AG04450 (cell line): ENCODE measurements around the gene TBC1D14. TPM values are rescaled to one million over a fixed set of nuclear protein-coding genes. Genes with fewer than 3 reads are reported as not detected.

ENCODE experiments used
- CTCF ChIA-PET: fragments of 300-600, 350-600 bp; formaldehyde crosslinking; extraction: SDS; loops from one replicate; lab custom pipeline; 2022; ENCODE audit warnings: antibody characterized with exemption, inconsistent platforms; lab: Charles Lee
- POLR2A ChIA-PET: fragments of 350-600 bp; formaldehyde crosslinking; extraction: SDS; loops from one replicate; lab custom pipeline; 2021; ENCODE audit warnings: antibody characterized with exemption, inconsistent platforms; lab: Yijun Ruan, JAX
- DNase-seq: peaks from one replicate; pipeline ENCODE4 v3.0.0-alpha.2; 2011; ENCODE audit warnings: low read depth, low spot score
- H3K27ac ChIP-seq: one replicate; pipeline ENCODE4 v1.5.1; 2012; ENCODE audit warnings: low read depth, low read length, control low read depth
- H3K27me3 ChIP-seq: one replicate; pipeline ENCODE4 v1.6.0; 2012; ENCODE audit warnings: low read length; ENCODE audit not compliant: control insufficient read depth, insufficient read depth
- H3K4me3 ChIP-seq: 2 replicates; pipeline ENCODE4 v1.5.1; 2011; ENCODE audit warnings: mild to moderate bottlenecking, low read depth, low read length, control low read depth
- H3K9me3 ChIP-seq: 2 replicates; pipeline ENCODE4 v1.5.1; 2012; ENCODE audit warnings: low read length; ENCODE audit not compliant: control insufficient read depth, insufficient read depth
- CTCF ChIP-seq: IDR thresholded peaks from 2 replicates; pipeline ENCODE4 v1.5.1; 2011; ENCODE audit warnings: low read depth, low read length, control low read depth, inconsistent platforms
- polyA plus RNA-seq: library from polyadenylated mRNA; depleted of rRNA; stranded (reverse); fragments of >200 nt; gene quantifications from 2 replicates; pipeline ENCODE4 v1.2.3, GENCODE V29; 2011

Gene TBC1D14
- polyA plus RNA-seq, 1 experiment: 46.3 TPM

- POLR2A ChIA-PET: no interaction called here
- Histone ChIP-seq H3K27me3 (no peaks in the 10 kb centered on the region), H3K27ac (peak overlapping the region; percentile 47), H3K9me3 (peaks cover 12% of the 10 kb centered on the region), H3K4me3 (no peak overlapping the region)
- CTCF ChIA-PET: interaction anchor here (1.1 to 2.1 kb wide), 3 partner anchors 13 to 175 kb away, joined by 3 to 5 read pairs (median 3); no protein-coding TSS in a partner anchor
- TF ChIP-seq CTCF: no peak
- DNase-seq: no peak
Observed at GRCh38 chr4:6894528-6895498, 14.8 kb upstream of the TBC1D14 start.

DNA sequence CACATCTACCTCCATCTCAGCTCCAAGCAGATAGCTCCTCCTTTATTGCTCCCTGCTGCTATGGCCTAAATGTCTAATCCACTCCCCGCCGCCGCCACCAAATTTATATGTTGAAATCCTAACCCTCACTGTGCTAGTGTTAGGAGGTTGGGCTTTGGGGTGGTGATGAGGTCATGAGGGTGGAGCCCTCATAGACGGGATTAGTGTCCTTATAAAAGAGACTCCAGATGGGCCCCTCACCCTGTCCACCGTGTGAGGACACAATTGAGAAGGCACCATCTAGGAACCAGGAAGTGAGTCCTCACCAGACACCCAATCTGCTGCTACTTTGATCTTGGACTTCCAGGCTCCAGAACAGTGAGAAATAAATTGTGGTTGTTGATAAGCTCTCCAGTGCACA, 13.6 kb upstream of the TBC1D14 start:
- Histone ChIP-seq H3K4me3 (no peak overlapping the region), H3K27me3 (no peaks in the 10 kb centered on the region), H3K27ac (no peak overlapping the region), H3K9me3 (no peaks in the 10 kb centered on the region; the same call in 1 of the 2 replicates)
- POLR2A ChIA-PET: no interaction called here
- CTCF ChIA-PET: interaction anchor here (0.5 to 1.4 kb wide), 4 partner anchors 11 to 171 kb away, joined by 3 to 4 read pairs (median 4); partner anchors contain the start of gene TBC1D14
- DNase-seq: no peak
- no peak for TF ChIP-seq CTCF

DNA sequence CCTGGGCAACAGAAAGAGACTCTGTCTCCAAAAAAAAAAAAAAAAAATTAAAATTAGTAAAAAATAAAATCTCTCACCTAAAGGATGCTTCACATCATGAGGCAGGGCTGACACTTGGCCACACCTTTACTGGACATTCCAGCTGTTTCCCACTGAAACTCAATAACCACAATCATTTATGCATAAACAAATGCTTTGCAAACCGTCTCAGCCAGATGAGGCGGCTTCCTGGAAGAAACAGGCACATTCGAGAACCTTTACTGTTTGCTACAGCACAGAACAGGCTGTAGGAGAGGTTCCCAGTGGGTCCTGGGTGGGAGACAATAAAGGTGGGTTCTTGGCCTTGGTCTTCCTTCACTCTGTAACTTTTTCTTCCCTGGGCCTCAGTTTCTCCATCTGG, 10.9 kb upstream of the TBC1D14 start:
- POLR2A ChIA-PET: interaction anchor here (0.7 to 1.4 kb wide), 2 partner anchors 10 to 143 kb away, joined by 3 to 7 read pairs; no protein-coding TSS in a partner anchor
- CTCF ChIA-PET: interaction anchor here (0.6 to 2.1 kb wide), 4 partner anchors 10 to 139 kb away, joined by 4 to 9 read pairs (median 6); no protein-coding TSS in a partner anchor
- H3K27ac ChIP-seq: peak overlapping the region; percentile 31
- H3K9me3 ChIP-seq: no peaks in the 10 kb centered on the region
- H3K4me3 ChIP-seq: no peak overlapping the region
- TF ChIP-seq CTCF: no peak
- DNase-seq: no peak
- H3K27me3 ChIP-seq: no peaks in the 10 kb centered on the region

- H3K27ac ChIP-seq: no peak overlapping the region
- no peak for DNase-seq
- H3K4me3 ChIP-seq: no peak overlapping the region
- CTCF ChIA-PET: interaction anchor here (1.2 to 2.1 kb wide), 3 partner anchors 9 to 73 kb away, joined by 3 to 8 read pairs (median 3); no protein-coding TSS in a partner anchor
- POLR2A ChIA-PET: interaction anchor here (0.6 kb wide), 1 partner anchor 110 kb away, joined by 6 read pairs; no protein-coding TSS in a partner anchor
- no peak for TF ChIP-seq CTCF
- no peaks in the 10 kb centered on the region for H3K9me3 ChIP-seq
- H3K27me3 ChIP-seq: no peaks in the 10 kb centered on the region
Observed at GRCh38 chr4:6900181-6900812, 9.3 kb upstream of the TBC1D14 start.
